A549 (cell line): ENCODE results near the gene BCAS3.

Experiments used
- EP300 ChIP-seq, 2 experiments: fragments of >200 bp; sonication (Bioruptor Twin); formaldehyde crosslinking; IDR thresholded peaks; 2 replicates in 1 of 2; 3 replicates in 1 of 2; pipeline ENCODE4 v1.6.1; 2016 to 2017
- ESRRA ChIP-seq: fragments of 150-350 bp; IDR thresholded peaks from 2 replicates; pipeline ENCODE4 v1.6.1; 2014; ENCODE audit warnings: mild to moderate bottlenecking, low read length, borderline replicate concordance
- HDAC2 ChIP-seq: fragments of 200-600 bp; sonication (generic); IDR thresholded peaks from 2 replicates; pipeline ENCODE4 v1.6.1; 2016
- NR3C1 ChIP-seq: fragments of >200 bp; sonication (Bioruptor Twin); formaldehyde crosslinking; IDR thresholded peaks from 3 replicates; pipeline ENCODE4 v1.6.1; 2017
- RAD21 ChIP-seq, 2 experiments: fragments of >200 bp in 1 of 2; sonication (Bioruptor Twin) in 1 of 2; formaldehyde crosslinking in 1 of 2; IDR thresholded peaks in 1 of 2; conservative IDR thresholded peaks in 1 of 2; 2 replicates in 1 of 2; 3 replicates in 1 of 2; pipeline ENCODE4 v1.6.1; 2012 to 2018; ENCODE audit warnings: inconsistent platforms in 1 of 2
- TF ChIP-seq, protein P1 (sequence below): fragments of >200 bp; sonication (Bioruptor Twin); formaldehyde crosslinking; IDR thresholded peaks from 3 replicates; pipeline ENCODE4 v1.5.1; 2016
- TF ChIP-seq, protein P2 (sequence below): fragments of 150-350 bp; IDR thresholded peaks from 2 replicates; pipeline ENCODE4 v1.6.1; 2014; ENCODE audit warnings: low read depth, mild to moderate bottlenecking, low read length
- TF ChIP-seq, protein P3 (sequence below): IDR thresholded peaks from 2 replicates; pipeline ENCODE4 v1.6.1; 2012
- TF ChIP-seq, protein P4 (sequence below): fragments of 200-600 bp; sonication (generic); IDR thresholded peaks from 2 replicates; pipeline ENCODE4 v1.6.1; 2016; ENCODE audit warnings: antibody characterized with exemption, mild to moderate bottlenecking, moderate library complexity

DNA sequence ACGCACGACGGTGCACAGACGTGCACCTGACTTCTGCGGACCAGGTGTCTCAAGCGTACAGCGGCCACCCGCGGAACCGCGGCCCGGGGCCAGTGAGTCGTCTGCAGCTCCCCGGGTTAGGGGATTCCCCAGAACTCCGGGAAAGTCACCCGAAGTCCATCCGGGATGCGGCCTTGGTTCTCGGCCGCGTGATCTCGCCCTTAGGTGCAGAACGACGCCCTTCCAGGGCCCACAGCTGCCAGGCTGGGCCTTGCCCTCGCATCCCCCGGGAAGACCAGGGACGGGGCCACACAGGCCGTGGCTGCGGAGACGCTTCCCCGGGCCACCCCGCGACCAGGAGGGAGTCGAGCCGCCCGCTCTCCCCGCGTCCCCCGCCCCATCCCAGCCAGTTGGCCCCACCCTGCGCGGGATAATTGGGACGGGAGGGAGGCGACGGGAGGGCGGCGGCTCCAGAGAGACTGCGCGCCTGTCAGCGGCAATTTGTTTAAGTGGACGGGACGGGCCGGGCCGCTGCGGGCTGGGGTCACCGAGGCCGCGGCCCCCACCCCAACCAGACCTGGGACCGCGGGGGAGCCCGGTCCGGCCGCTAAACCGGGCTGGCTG, 718.4 kb downstream of the BCAS3 start:
- TF ChIP-seq NR3C1 (no peak), EP300 (IDR thresholded peaks at IDR 0.05) (no peak), ESRRA (no peak), RAD21 (conservative IDR thresholded peaks at IDR 0.05 in 1 of 2, IDR thresholded peaks at IDR 0.05 in 1 of 2) (no peak), HDAC2 (no peak)
- TF ChIP-seq, protein P1, sequence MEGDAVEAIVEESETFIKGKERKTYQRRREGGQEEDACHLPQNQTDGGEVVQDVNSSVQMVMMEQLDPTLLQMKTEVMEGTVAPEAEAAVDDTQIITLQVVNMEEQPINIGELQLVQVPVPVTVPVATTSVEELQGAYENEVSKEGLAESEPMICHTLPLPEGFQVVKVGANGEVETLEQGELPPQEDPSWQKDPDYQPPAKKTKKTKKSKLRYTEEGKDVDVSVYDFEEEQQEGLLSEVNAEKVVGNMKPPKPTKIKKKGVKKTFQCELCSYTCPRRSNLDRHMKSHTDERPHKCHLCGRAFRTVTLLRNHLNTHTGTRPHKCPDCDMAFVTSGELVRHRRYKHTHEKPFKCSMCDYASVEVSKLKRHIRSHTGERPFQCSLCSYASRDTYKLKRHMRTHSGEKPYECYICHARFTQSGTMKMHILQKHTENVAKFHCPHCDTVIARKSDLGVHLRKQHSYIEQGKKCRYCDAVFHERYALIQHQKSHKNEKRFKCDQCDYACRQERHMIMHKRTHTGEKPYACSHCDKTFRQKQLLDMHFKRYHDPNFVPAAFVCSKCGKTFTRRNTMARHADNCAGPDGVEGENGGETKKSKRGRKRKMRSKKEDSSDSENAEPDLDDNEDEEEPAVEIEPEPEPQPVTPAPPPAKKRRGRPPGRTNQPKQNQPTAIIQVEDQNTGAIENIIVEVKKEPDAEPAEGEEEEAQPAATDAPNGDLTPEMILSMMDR: no peak
- TF ChIP-seq, protein P2, sequence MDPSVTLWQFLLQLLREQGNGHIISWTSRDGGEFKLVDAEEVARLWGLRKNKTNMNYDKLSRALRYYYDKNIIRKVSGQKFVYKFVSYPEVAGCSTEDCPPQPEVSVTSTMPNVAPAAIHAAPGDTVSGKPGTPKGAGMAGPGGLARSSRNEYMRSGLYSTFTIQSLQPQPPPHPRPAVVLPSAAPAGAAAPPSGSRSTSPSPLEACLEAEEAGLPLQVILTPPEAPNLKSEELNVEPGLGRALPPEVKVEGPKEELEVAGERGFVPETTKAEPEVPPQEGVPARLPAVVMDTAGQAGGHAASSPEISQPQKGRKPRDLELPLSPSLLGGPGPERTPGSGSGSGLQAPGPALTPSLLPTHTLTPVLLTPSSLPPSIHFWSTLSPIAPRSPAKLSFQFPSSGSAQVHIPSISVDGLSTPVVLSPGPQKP: no peak
- TF ChIP-seq, protein P3, sequence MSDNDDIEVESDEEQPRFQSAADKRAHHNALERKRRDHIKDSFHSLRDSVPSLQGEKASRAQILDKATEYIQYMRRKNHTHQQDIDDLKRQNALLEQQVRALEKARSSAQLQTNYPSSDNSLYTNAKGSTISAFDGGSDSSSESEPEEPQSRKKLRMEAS: no peak
- TF ChIP-seq, protein P4, sequence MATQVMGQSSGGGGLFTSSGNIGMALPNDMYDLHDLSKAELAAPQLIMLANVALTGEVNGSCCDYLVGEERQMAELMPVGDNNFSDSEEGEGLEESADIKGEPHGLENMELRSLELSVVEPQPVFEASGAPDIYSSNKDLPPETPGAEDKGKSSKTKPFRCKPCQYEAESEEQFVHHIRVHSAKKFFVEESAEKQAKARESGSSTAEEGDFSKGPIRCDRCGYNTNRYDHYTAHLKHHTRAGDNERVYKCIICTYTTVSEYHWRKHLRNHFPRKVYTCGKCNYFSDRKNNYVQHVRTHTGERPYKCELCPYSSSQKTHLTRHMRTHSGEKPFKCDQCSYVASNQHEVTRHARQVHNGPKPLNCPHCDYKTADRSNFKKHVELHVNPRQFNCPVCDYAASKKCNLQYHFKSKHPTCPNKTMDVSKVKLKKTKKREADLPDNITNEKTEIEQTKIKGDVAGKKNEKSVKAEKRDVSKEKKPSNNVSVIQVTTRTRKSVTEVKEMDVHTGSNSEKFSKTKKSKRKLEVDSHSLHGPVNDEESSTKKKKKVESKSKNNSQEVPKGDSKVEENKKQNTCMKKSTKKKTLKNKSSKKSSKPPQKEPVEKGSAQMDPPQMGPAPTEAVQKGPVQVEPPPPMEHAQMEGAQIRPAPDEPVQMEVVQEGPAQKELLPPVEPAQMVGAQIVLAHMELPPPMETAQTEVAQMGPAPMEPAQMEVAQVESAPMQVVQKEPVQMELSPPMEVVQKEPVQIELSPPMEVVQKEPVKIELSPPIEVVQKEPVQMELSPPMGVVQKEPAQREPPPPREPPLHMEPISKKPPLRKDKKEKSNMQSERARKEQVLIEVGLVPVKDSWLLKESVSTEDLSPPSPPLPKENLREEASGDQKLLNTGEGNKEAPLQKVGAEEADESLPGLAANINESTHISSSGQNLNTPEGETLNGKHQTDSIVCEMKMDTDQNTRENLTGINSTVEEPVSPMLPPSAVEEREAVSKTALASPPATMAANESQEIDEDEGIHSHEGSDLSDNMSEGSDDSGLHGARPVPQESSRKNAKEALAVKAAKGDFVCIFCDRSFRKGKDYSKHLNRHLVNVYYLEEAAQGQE: no peak
